Endothelial cell of umbilical vein (primary cell): ENCODE results near the gene NPLOC4. TPM values are rescaled to one million over a fixed set of nuclear protein-coding genes. Genes with fewer than 3 reads are reported as not detected.

Source experiments
- BruUV-seq: library from RNA; stranded (reverse); fragments of 400-500 nt; replicated peaks from 2 replicates; lab custom pipeline; 2021; lab: Mats Ljungman, UMichigan
- CTCF ChIA-PET: fragments of 300-600, 350-600 bp; sonication (Branson Sonifier 250); formaldehyde crosslinking; loops from one replicate; lab custom pipeline; 2021; ENCODE audit warnings: antibody characterized with exemption, inconsistent platforms; lab: Charles Lee
- POLR2A ChIA-PET: fragments of 300-600, 350-600 bp; sonication (Branson Sonifier 250); formaldehyde crosslinking; loops from one replicate; lab custom pipeline; 2021; ENCODE audit warnings: antibody characterized with exemption, inconsistent platforms; lab: Charles Lee
- DNase-seq: peaks from one replicate; pipeline ENCODE4 v3.0.0-alpha.2; 2011; ENCODE audit warnings: low read depth, low spot score
- FAIRE-seq: peaks from 2 replicates; lab custom pipeline; 2011; peaks lifted over from hg19 to GRCh38; lab: Jason Lieb, UNC
- H2AFZ ChIP-seq: 2 replicates; pipeline ENCODE4 v1.6.0; 2012; ENCODE audit warnings: low read depth, low read length, control low read depth, inconsistent platforms
- H3K27ac ChIP-seq: 2 replicates; pipeline ENCODE4 v1.5.1; 2011; ENCODE audit warnings: low read depth, mild to moderate bottlenecking, control low read depth, low read length, moderate library complexity; ENCODE audit not compliant: insufficient read depth
- H3K27me3 ChIP-seq, 2 experiments: 2 replicates each; pipeline versions ENCODE4 v1.6.0 to v1.6.1; 2011; ENCODE audit warnings: low read length in 2 of 2, mixed read lengths in 1 of 2; ENCODE audit not compliant: control insufficient read depth in 2 of 2, insufficient read depth in 2 of 2
- H3K36me3 ChIP-seq, 2 experiments: 2 replicates in 1 of 2; 3 replicates in 1 of 2; pipeline ENCODE4 v1.5.1; 2011; ENCODE audit warnings: low read length in 2 of 2, mild to moderate bottlenecking in 1 of 2, moderate library complexity in 1 of 2; ENCODE audit not compliant: control insufficient read depth in 2 of 2, insufficient read depth in 2 of 2; ENCODE audit errors: extremely low read depth in 1 of 2
- H3K4me1 ChIP-seq: 3 replicates; pipeline ENCODE4 v1.5.1; 2011; ENCODE audit warnings: mild to moderate bottlenecking, low read length; ENCODE audit not compliant: control insufficient read depth, insufficient read depth; ENCODE audit errors: extremely low read depth
- H3K4me2 ChIP-seq: 2 replicates; pipeline ENCODE4 v1.6.1; 2011; ENCODE audit warnings: low read length, control low read depth, mixed read lengths; ENCODE audit not compliant: insufficient read depth
- H3K4me3 ChIP-seq, 3 experiments: fragments of 200-600 bp in 1 of 3; sonication (generic), shearing (Covaris generic) in 1 of 3; replicated peaks in 1 of 3; 2 replicates each; pipeline ENCODE4 v1.5.1; 2011 to 2016; ENCODE audit warnings: control low read depth in 3 of 3, low read length in 3 of 3, mild to moderate bottlenecking in 2 of 3, inconsistent platforms in 1 of 3, low read depth in 1 of 3, moderate library complexity in 1 of 3; ENCODE audit not compliant: insufficient read depth in 1 of 3
- H3K79me2 ChIP-seq: 2 replicates; pipeline ENCODE4 v1.6.0; 2012; ENCODE audit warnings: low read length, inconsistent platforms; ENCODE audit not compliant: control insufficient read depth, insufficient read depth
- H3K9ac ChIP-seq: replicated peaks from 2 replicates; pipeline ENCODE3; 2011; ENCODE audit warnings: low read length, control low read depth; ENCODE audit not compliant: insufficient read depth; ENCODE audit errors: extremely low read depth
- H3K9me1 ChIP-seq: replicated peaks from 3 replicates; pipeline ENCODE4 v1.6.0; 2011; ENCODE audit warnings: mild to moderate bottlenecking, low read length; ENCODE audit not compliant: control insufficient read depth, insufficient read depth; ENCODE audit errors: extremely low read depth
- H3K9me3 ChIP-seq: replicated peaks from 2 replicates; pipeline ENCODE4 v1.5.1; 2012; ENCODE audit warnings: low read length, inconsistent platforms; ENCODE audit not compliant: control insufficient read depth, insufficient read depth
- H4K20me1 ChIP-seq: replicated peaks from 2 replicates; pipeline ENCODE3; 2011; ENCODE audit warnings: mild to moderate bottlenecking, low read length; ENCODE audit not compliant: control insufficient read depth, insufficient read depth; ENCODE audit errors: extremely low read depth
- EZH2 ChIP-seq: IDR thresholded peaks from 2 replicates; pipeline ENCODE4 v1.6.1; 2012; ENCODE audit warnings: borderline replicate concordance, low read depth, mild to moderate bottlenecking, moderate library complexity, low read length, inconsistent platforms; ENCODE audit not compliant: severe bottlenecking
- FOS ChIP-seq: IDR thresholded peaks from 2 replicates; pipeline ENCODE4 v1.6.1; 2011; ENCODE audit warnings: mild to moderate bottlenecking, low read length, moderate library complexity, borderline replicate concordance; ENCODE audit not compliant: insufficient read depth
- GATA2 ChIP-seq: IDR thresholded peaks from 2 replicates; pipeline ENCODE4 v1.7.0; 2011; ENCODE audit warnings: low read depth, mild to moderate bottlenecking, moderate library complexity, mixed read lengths, low read length; ENCODE audit not compliant: insufficient read length, insufficient read depth
- JUN ChIP-seq: IDR thresholded peaks from 2 replicates; pipeline ENCODE4 v1.6.1; 2011; ENCODE audit warnings: borderline replicate concordance, low read depth; ENCODE audit not compliant: insufficient read length, insufficient read depth
- MYC ChIP-seq: IDR thresholded peaks from one replicate; pipeline ENCODE4 v1.6.1; 2011; ENCODE audit warnings: mild to moderate bottlenecking, low read depth, low read length
- POLR2A ChIP-seq: IDR thresholded peaks from 2 replicates; pipeline ENCODE4 v1.6.1; 2012; ENCODE audit warnings: low read depth, mild to moderate bottlenecking, control low read depth, low read length
- POLR2AphosphoS5 ChIP-seq: IDR thresholded peaks from 2 replicates; pipeline ENCODE4 v1.6.1; 2012; ENCODE audit warnings: low read depth, mild to moderate bottlenecking, control low read depth, low read length, moderate library complexity; ENCODE audit not compliant: insufficient read depth
- dilution Hi-C: fragments of 300-500 bp; cut with MboI; formaldehyde crosslinking; loops from one replicate; pipeline ENCODE4 v1.15.0; 2019; ENCODE audit warnings: low sequenced_read_pairs; ENCODE audit not compliant: extremely low pct_ligation_motif_present
- intact Hi-C: fragments of 100-400 bp; cut with micrococcal nuclease; formaldehyde crosslinking; loops from one replicate; pipeline ENCODE4 v1.10.0; 2022
- polyA plus RNA-seq, 4 experiments: library from polyadenylated mRNA; depleted of rRNA in 3 of 4; stranded (reverse) in 3 of 4; unstranded in 1 of 4; fragments of >200 nt; gene quantifications; 2 replicates each; pipeline versions ENCODE4 v1.2.1 to v1.2.3, GENCODE V29; 2011 to 2012; ENCODE audit warnings: missing spikeins in 1 of 4
- total RNA-seq: library from RNA; stranded (reverse); gene quantifications from 2 replicates; pipeline ENCODE4 v1.2.3, GENCODE V29; 2021
- TF ChIP-seq, protein P1 (sequence below), 2 donors: IDR thresholded peaks; 1 replicate in 1 of 2; 2 replicates in 1 of 2; pipeline ENCODE4 v1.5.1; 2011; ENCODE audit warnings: low read length in 2 of 2, mild to moderate bottlenecking in 2 of 2, moderate library complexity in 2 of 2, control low read depth in 1 of 2, inconsistent platforms in 1 of 2, low read depth in 1 of 2; ENCODE audit not compliant: insufficient read depth in 1 of 2; ENCODE audit errors: extremely low read depth in 1 of 2
- TF ChIP-seq, protein P2 (sequence below): IDR thresholded peaks from 2 replicates; pipeline ENCODE4 v1.6.1; 2011; ENCODE audit not compliant: insufficient read depth, insufficient read length

The NPLOC4 gene
- total and polyA plus RNA-seq, 2 donors (not counting 3 experiments of a cell fraction or from before 2014, with no cell fraction given), result 150 to 175 TPM

DNA sequence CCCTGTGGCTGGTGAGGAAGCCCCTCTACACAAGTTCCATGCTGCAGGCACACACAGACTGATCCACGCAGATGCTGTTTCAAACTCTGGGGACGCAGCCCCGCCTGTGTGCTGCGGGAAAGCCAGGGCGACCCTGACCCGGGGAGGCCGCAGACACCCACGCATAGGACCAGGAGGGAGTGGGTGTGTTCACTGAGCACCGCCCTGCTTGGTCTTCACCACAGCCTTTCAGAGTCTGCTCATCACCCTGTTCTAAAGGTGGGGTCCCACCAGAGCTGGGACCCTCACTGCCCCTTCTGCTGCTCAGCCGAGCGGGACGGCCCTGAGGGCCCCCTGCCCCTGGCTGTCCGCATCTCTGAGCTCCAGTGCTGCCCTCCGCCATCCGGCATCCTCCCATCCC is 7.6 kb upstream of the NPLOC4 start:
- FAIRE-seq (no peak), DNase-seq (no peak)
- Histone ChIP-seq H3K9ac (no peak overlapping the region), H3K4me1 (no peaks in the 10 kb centered on the region), H3K9me1 (no peaks in the 10 kb centered on the region), H3K36me3 (no peaks in the 10 kb centered on the region), H3K27ac (no peak overlapping the region), H3K4me3 (no peak overlapping the region), H3K9me3 (no peaks in the 10 kb centered on the region), H3K4me2 (no peak overlapping the region), H4K20me1 (no peaks in the 10 kb centered on the region), H3K27me3 (peaks cover 18 to 22% of the 10 kb centered on the region in 2 experiments), H2AFZ (no peak overlapping the region), H3K79me2 (no peaks in the 10 kb centered on the region)
- ChIA-PET POLR2A (interaction anchor here (0.6 kb wide), 1 partner anchor 25 kb away, joined by 5 read pairs; no protein-coding TSS in a partner anchor), CTCF (interaction anchor here (1.5 kb wide), 1 partner anchor 10 kb away, joined by 6 read pairs; no protein-coding TSS in a partner anchor)
- BruUV-seq, result no TSS peak
- TF ChIP-seq EZH2, result no peak
- no peak for TF ChIP-seq FOS
- TF ChIP-seq, protein P1, sequence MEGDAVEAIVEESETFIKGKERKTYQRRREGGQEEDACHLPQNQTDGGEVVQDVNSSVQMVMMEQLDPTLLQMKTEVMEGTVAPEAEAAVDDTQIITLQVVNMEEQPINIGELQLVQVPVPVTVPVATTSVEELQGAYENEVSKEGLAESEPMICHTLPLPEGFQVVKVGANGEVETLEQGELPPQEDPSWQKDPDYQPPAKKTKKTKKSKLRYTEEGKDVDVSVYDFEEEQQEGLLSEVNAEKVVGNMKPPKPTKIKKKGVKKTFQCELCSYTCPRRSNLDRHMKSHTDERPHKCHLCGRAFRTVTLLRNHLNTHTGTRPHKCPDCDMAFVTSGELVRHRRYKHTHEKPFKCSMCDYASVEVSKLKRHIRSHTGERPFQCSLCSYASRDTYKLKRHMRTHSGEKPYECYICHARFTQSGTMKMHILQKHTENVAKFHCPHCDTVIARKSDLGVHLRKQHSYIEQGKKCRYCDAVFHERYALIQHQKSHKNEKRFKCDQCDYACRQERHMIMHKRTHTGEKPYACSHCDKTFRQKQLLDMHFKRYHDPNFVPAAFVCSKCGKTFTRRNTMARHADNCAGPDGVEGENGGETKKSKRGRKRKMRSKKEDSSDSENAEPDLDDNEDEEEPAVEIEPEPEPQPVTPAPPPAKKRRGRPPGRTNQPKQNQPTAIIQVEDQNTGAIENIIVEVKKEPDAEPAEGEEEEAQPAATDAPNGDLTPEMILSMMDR (IDR thresholded peaks at IDR 0.05; ENCODE audit: extremely low read depth in 1 of 2, insufficient read depth in 1 of 2, low read depth in 1 of 2, low read length in 2 of 2), result no peak
- TF ChIP-seq JUN, result no peak
- no peak for TF ChIP-seq POLR2AphosphoS5
- no peak for TF ChIP-seq POLR2A
- no peak for TF ChIP-seq GATA2
- no peak for TF ChIP-seq MYC
- TF ChIP-seq, protein P2, sequence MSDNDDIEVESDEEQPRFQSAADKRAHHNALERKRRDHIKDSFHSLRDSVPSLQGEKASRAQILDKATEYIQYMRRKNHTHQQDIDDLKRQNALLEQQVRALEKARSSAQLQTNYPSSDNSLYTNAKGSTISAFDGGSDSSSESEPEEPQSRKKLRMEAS, result no peak
- dilution Hi-C loops, result no loop called here
- intact Hi-C loops, result no loop called here
